Neural progenitor cell (in vitro differentiated cells): Measurements from ENCODE around the gene GPRIN2. TPM values are rescaled to one million over a fixed set of nuclear protein-coding genes. Genes with fewer than 3 reads are reported as not detected.
"Not testable (repeated sequence)": the region's sequence is repeated elsewhere in the genome, so short reads cannot be mapped to it uniquely, and the experiment has no call there.

Experiments
- DNase-seq: peaks from one replicate; pipeline ENCODE4 v3.0.0-alpha.2; 2016; ENCODE audit warnings: low spot score
- H2AFZ ChIP-seq: fragments of 200-600 bp; sonication (generic); replicated peaks from 2 replicates; pipeline ENCODE4 v1.6.1; 2016; ENCODE audit warnings: antibody characterized with exemption
- H3F3A ChIP-seq: fragments of 200-600 bp; sonication (generic); 2 replicates; pipeline ENCODE4 v1.6.1; 2016; ENCODE audit warnings: antibody characterized with exemption, low read depth
- H3K27ac ChIP-seq: fragments of 200-600 bp; sonication (generic); 2 replicates; pipeline ENCODE4 v1.5.1; 2016; ENCODE audit warnings: mild to moderate bottlenecking
- H3K27me3 ChIP-seq: fragments of 200-600 bp; sonication (generic); 2 replicates; pipeline ENCODE4 v1.6.1; 2016; ENCODE audit warnings: mild to moderate bottlenecking, moderate library complexity
- H3K36me3 ChIP-seq: fragments of 200-600 bp; sonication (generic); 2 replicates; pipeline ENCODE4 v1.5.1; 2016
- H3K4me1 ChIP-seq: fragments of 200-600 bp; sonication (generic); 2 replicates; pipeline ENCODE4 v1.6.1; 2016; ENCODE audit warnings: mixed run types
- H3K4me2 ChIP-seq: fragments of 200-600 bp; sonication (generic); 2 replicates; pipeline ENCODE4 v1.6.1; 2016
- H3K4me3 ChIP-seq: fragments of 200-600 bp; sonication (generic); 2 replicates; pipeline ENCODE4 v1.5.1; 2016
- H3K79me2 ChIP-seq: fragments of 200-600 bp; sonication (generic); 2 replicates; pipeline ENCODE4 v1.6.1; 2016; ENCODE audit warnings: low read depth
- H3K9ac ChIP-seq: fragments of 200-600 bp; sonication (generic); 2 replicates; pipeline ENCODE4 v1.6.1; 2016
- H3K9me3 ChIP-seq: fragments of 200-600 bp; sonication (generic); 2 replicates; pipeline ENCODE4 v1.5.1; 2016; ENCODE audit warnings: low read depth
- H4K20me1 ChIP-seq: fragments of 200-600 bp; sonication (generic); 2 replicates; pipeline ENCODE4 v1.6.1; 2016; ENCODE audit warnings: low read depth
- H3K27ac Mint-ChIP-seq: 3 replicates; pipeline ENCODE4 v1.8.0; 2021; ENCODE audit warnings: mixed read lengths
- H3K27me3 Mint-ChIP-seq: 2 replicates; pipeline ENCODE4 v1.8.0; 2022; ENCODE audit warnings: low read depth, mild to moderate bottlenecking, inconsistent platforms, moderate library complexity, mixed read lengths; ENCODE audit not compliant: insufficient read depth
- H3K36me3 Mint-ChIP-seq: 3 replicates; pipeline ENCODE4 v1.8.0; 2021; ENCODE audit warnings: mixed read lengths
- H3K4me1 Mint-ChIP-seq: 3 replicates; pipeline ENCODE4 v1.8.0; 2021; ENCODE audit warnings: mixed read lengths
- H3K4me3 Mint-ChIP-seq: 3 replicates; pipeline ENCODE4 v1.8.0; 2021; ENCODE audit warnings: mild to moderate bottlenecking, moderate library complexity, mixed read lengths
- H3K9me3 Mint-ChIP-seq: 3 replicates; pipeline ENCODE4 v1.8.0; 2020; ENCODE audit warnings: mixed read lengths
- EZH2 ChIP-seq: fragments of 200-600 bp; sonication (generic); IDR thresholded peaks from 2 replicates; pipeline ENCODE4 v1.6.1; 2017; ENCODE audit warnings: antibody characterized with exemption, mild to moderate bottlenecking, moderate library complexity
- EZH2phosphoT487 ChIP-seq: fragments of 200-600 bp; sonication (generic); IDR thresholded peaks from 2 replicates; pipeline ENCODE4 v1.6.1; 2017; ENCODE audit warnings: antibody characterized with exemption
- total RNA-seq: library from RNA; depleted of rRNA; stranded (reverse); fragments of >200 nt; gene quantifications from 2 replicates; pipeline ENCODE4 v1.2.3, GENCODE V29; 2015; ENCODE audit warnings: low replicate concordance
- TF ChIP-seq, protein P1 (sequence below): fragments of 200-600 bp; sonication (generic); IDR thresholded peaks from 2 replicates; pipeline ENCODE4 v1.5.1; 2017; ENCODE audit warnings: antibody characterized with exemption, mild to moderate bottlenecking

Gene GPRIN2
- 6.9 and 18.1 TPM in 2 replicates for total RNA-seq

DNA sequence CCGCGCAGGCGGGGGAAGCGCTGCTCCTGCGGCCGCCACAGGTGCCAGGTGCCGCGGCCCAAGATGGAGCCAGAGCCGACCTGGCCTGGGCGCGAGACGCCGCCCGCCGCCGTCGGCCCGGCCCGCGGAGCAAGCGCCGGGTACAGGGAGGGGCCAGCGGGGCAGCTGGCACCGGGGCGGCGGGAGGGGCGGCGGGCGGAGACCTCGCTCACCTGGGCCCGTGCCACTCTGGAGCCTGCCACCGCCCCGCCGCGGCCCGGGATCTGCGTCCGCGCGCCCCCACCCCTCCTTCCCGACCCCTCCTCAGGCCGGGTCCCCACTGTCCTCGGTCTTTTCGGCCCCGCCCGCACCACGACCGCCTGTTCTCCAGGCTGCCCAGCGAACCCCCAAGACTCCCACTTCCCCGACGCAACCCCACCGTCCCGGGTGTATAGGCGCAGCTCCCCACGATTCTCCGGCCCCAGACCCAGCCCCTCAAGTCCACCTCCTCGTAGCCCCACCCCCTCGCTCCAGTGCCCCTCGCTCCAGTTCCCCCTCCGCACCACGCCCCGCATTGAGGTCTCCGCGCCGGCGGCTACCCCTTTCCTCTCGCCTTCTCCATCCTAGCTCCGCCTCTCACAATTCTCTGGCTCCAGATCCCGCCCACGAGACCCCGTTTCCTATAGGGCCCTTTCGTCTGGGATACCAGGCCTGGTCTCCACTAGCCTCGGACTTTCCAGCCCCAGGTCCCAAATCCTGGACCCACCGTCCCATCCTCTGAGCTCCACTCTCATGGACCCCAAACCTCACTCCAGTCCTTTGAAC is at the start of gene GPRIN2:
GPRIN2 (minus strand) TSS at position 144 of the 804 bp plus-strand sequence. CDS start 5,922 bp downstream, outside the sequence.
- Histone ChIP-seq H2AFZ (peak within 1 kb of the TSS; percentile 96), H4K20me1 (no peaks in the 10 kb centered on the region), H3K4me2 (peak within 1 kb of the TSS; percentile 79), H3K27ac (no peak within 1 kb of the TSS), H3F3A (no peaks in the 10 kb centered on the region), H3K27me3 (peaks cover 60% of the 10 kb centered on the region), H3K9me3 (no peaks in the 10 kb centered on the region), H3K4me1 (peaks cover 8% of the 10 kb centered on the region), H3K4me3 (peak within 1 kb of the TSS; percentile 79), H3K9ac (no peak within 1 kb of the TSS), H3K36me3 (no peaks in the 10 kb centered on the region), H3K79me2 (no peaks in the 10 kb centered on the region)
- TF ChIP-seq EZH2 (no peak), EZH2phosphoT487 (no peak)
- Mint-ChIP-seq H3K27ac (peak within 1 kb of the TSS; percentile 57), H3K4me3 (peak within 1 kb of the TSS; percentile 88), H3K4me1 (peaks cover 7% of the 10 kb centered on the region), H3K36me3 (peaks cover 2% of the 10 kb centered on the region), H3K9me3 (peaks cover 3% of the 10 kb centered on the region), H3K27me3 (peaks cover 10% of the 10 kb centered on the region)
- peak; percentile 83 for DNase-seq

DNA sequence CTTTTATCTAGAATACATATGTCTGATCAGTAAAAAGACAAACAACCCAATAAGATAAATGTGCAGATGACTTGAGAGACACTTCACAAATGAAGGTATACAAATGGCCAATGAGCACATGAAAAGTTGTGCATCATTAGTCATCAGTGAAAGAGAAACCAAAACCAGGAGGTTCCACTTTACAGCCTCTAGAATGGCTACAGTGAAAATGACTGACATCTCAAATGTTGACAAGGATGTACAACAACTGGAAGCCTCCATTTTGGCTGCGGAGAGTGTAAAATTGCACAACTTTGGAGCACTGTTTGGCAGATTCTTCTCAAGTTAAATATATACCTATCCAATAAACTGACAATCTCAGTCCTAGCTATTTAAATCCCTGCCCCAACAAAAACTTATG is 44.1 kb upstream of the GPRIN2 start:
- DNase-seq, H3K27me3 ChIP-seq, H3K4me1 Mint-ChIP-seq, H3K36me3 ChIP-seq, H3K79me2 ChIP-seq, H3K4me2 ChIP-seq, H3K27me3 Mint-ChIP-seq, H3K27ac Mint-ChIP-seq, H3K9ac ChIP-seq, H3K4me3 Mint-ChIP-seq, H3K4me3 ChIP-seq, H2AFZ ChIP-seq, H3K9me3 Mint-ChIP-seq, H3K36me3 Mint-ChIP-seq, H3K9me3 ChIP-seq, H3K27ac ChIP-seq, H3F3A ChIP-seq, H3K4me1 ChIP-seq, H4K20me1 ChIP-seq: not testable (repeated sequence)

DNA sequence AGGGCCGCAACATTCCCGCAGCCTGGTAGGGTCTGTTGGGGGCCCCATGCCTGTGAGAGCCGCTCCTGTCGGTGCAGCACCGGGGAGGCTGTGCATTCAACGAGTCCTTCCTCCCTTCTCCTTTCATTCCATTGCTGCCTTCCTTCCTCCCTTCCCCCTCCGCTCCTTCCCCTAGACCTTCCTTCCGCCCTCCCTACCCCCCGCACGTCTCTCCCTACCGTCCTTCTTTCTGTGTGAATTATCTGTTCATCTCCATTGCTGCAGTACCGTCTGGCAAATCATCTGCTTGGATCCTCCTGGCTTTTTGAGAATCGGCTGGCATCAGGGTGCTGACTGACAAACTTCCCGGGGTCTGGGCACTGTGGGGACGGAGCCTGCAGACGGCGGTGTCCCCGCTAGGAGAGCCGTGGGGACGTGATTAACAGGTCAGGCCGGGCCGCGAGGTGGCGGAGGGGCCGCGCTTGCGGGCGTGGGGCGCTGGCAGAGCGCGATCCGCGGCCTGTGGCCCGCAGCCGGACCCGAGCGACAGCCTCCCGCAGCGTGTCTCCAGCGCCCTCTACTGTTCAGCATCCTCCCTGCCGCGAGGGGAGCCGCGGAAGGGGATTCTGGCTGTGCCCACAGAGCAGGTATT is 41.3 kb upstream of the GPRIN2 start:
- not testable (repeated sequence) for H3K27me3 Mint-ChIP-seq, H3K4me1 ChIP-seq, H3K27me3 ChIP-seq, H3F3A ChIP-seq, H4K20me1 ChIP-seq, H3K36me3 Mint-ChIP-seq, H3K9me3 ChIP-seq, H3K27ac ChIP-seq, H3K4me1 Mint-ChIP-seq, H3K9ac ChIP-seq, H3K9me3 Mint-ChIP-seq, H3K36me3 ChIP-seq, H3K27ac Mint-ChIP-seq, H3K79me2 ChIP-seq
- peak overlapping the region; percentile 73 for H3K4me3 Mint-ChIP-seq
- DNase-seq, result peak; percentile 1
- Histone ChIP-seq H3K4me2 (peak overlapping the region; percentile 68), H3K4me3 (peak overlapping the region; percentile 51), H2AFZ (peak overlapping the region; percentile 89)
- TF ChIP-seq, protein P1, sequence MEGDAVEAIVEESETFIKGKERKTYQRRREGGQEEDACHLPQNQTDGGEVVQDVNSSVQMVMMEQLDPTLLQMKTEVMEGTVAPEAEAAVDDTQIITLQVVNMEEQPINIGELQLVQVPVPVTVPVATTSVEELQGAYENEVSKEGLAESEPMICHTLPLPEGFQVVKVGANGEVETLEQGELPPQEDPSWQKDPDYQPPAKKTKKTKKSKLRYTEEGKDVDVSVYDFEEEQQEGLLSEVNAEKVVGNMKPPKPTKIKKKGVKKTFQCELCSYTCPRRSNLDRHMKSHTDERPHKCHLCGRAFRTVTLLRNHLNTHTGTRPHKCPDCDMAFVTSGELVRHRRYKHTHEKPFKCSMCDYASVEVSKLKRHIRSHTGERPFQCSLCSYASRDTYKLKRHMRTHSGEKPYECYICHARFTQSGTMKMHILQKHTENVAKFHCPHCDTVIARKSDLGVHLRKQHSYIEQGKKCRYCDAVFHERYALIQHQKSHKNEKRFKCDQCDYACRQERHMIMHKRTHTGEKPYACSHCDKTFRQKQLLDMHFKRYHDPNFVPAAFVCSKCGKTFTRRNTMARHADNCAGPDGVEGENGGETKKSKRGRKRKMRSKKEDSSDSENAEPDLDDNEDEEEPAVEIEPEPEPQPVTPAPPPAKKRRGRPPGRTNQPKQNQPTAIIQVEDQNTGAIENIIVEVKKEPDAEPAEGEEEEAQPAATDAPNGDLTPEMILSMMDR, result peak; percentile 23

DNA sequence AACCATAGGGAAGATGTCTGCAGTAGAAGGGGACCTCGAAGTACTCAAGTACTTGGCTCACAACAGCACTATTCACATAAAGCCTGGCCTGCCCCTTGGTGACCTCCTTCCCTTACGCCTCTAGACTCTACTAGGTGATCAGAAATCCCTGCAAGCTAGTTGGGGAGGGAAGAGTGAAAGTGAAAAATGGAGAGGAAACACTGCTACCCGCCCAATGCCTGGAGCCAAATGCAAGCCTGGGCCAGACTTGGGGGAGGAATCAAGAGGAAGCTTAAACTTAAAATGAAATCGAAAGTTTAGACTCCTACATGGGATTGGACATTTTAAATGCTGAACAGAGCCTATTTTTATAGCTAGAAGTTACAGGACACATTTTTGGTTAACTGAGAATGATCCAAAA is 40.1 kb upstream of the GPRIN2 start:
- not testable (repeated sequence) for H3F3A ChIP-seq, H3K27me3 Mint-ChIP-seq, H3K9ac ChIP-seq, H3K27ac Mint-ChIP-seq, H3K79me2 ChIP-seq, H3K4me1 ChIP-seq, H3K4me3 Mint-ChIP-seq, H3K36me3 Mint-ChIP-seq, H3K9me3 Mint-ChIP-seq, H3K9me3 ChIP-seq, H3K4me1 Mint-ChIP-seq, H4K20me1 ChIP-seq, H3K36me3 ChIP-seq, DNase-seq, H2AFZ ChIP-seq, H3K27ac ChIP-seq, H3K27me3 ChIP-seq
- Histone ChIP-seq H3K4me2 (peak overlapping the region; percentile 22), H3K4me3 (peak overlapping the region; percentile 19)

DNA sequence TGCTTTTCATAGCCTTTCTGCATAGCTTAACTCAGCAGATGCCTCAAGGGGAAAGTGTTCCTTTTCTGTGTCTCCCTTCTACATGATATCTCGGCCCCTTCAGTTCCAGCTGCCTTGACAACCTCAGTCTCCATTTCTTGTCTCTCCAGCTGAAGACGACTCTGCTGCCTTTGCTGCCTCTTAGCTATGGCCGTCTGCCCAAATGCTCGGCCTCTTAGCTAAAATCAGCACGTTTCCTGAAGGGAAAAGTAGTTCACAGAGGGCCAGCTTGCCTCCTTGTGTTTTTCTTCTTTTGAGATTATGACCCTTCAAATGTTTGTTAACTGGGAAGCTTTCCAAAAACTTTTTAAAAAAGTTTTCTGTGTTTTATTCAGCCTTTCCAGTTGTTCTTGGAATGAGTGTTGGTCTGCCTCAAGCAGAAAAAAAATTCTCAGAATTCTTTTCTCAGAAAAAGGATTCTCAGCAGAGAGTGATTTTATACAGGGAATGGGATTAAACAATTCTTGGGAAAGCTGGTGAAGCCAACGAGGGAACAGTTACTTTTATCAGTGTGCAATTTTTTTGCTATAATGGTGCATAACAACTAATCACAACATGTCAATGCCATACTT is 38.1 kb upstream of the GPRIN2 start:
- H3K27ac Mint-ChIP-seq, H3K36me3 Mint-ChIP-seq: not testable (repeated sequence)

DNA sequence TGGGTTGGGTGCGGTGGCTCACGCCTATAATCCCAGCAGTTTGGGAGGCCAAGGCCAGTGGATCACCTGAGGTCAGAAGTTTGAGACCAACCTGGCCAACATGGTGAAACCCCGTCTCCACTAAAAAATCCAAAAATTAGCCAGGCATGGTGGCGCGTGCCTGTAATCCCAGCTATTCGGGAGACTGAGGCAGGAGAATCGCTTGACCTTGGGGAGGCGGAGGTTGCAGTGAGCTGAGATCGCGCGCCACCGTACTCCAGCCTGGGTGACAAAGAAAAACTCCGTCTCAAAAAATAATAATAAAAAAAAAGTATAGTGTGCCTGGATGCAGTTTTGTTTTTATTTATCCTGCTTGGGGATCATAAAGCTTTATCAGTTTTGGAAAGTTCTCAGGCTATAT is 36.8 kb upstream of the GPRIN2 start:
- H3K9ac ChIP-seq, H3K27me3 ChIP-seq, H3K27me3 Mint-ChIP-seq, H3K9me3 ChIP-seq, H3F3A ChIP-seq, H3K36me3 Mint-ChIP-seq, H3K79me2 ChIP-seq, H3K4me3 ChIP-seq, DNase-seq, H3K27ac Mint-ChIP-seq, H3K9me3 Mint-ChIP-seq, H3K36me3 ChIP-seq, H3K4me1 ChIP-seq, H3K4me3 Mint-ChIP-seq, H3K4me1 Mint-ChIP-seq, H4K20me1 ChIP-seq, H3K27ac ChIP-seq, H2AFZ ChIP-seq, H3K4me2 ChIP-seq: not testable (repeated sequence)

More for the DNA sequence above, 38.1 kb upstream of the GPRIN2 start:
- H3K27me3 Mint-ChIP-seq, H3K9me3 ChIP-seq, H3K4me3 Mint-ChIP-seq, H3K4me1 ChIP-seq, H3K36me3 ChIP-seq, H3F3A ChIP-seq, H3K9me3 Mint-ChIP-seq, H2AFZ ChIP-seq, H4K20me1 ChIP-seq, H3K4me1 Mint-ChIP-seq, H3K9ac ChIP-seq, H3K4me3 ChIP-seq, H3K27ac ChIP-seq, H3K4me2 ChIP-seq, DNase-seq, H3K79me2 ChIP-seq, H3K27me3 ChIP-seq: not testable (repeated sequence)

DNA sequence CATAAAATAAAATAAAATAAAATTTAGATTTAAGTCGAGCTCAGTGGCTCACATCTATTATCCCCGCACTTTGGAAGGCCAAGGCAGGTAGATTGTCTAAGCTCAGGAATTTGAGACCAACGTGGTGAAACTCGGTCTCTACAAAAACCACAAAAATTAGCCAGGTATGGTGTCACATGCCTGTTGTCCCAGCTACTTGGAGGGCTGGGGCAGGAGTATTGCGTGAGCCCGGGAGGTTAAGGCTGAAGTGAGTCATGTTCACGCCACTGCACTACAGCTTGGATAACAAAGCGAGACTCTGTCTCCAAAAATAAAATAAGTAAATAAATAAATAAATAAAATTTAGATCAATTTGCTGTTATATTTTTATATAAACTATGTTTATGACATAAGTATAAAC is 34.6 kb upstream of the GPRIN2 start:
- not testable (repeated sequence) for H3K9me3 ChIP-seq, H3K9me3 Mint-ChIP-seq, H3K9ac ChIP-seq, DNase-seq, H3K27ac Mint-ChIP-seq, H3K4me1 ChIP-seq, H3K27ac ChIP-seq, H4K20me1 ChIP-seq, H3K4me1 Mint-ChIP-seq, H3K4me3 ChIP-seq, H3K27me3 Mint-ChIP-seq, H3K36me3 Mint-ChIP-seq, H3F3A ChIP-seq, H3K79me2 ChIP-seq, H3K4me2 ChIP-seq, H3K27me3 ChIP-seq, H3K4me3 Mint-ChIP-seq, H3K36me3 ChIP-seq, H2AFZ ChIP-seq
